Keratinocyte (primary cell): ENCODE measurements around the gene GRIA3. TPM values are rescaled to one million over a fixed set of nuclear protein-coding genes. Genes with fewer than 3 reads are reported as not detected.

Experiments
- DNase-seq: peaks from one replicate; pipeline ENCODE4 v3.0.0-alpha.2; 2011; ENCODE audit warnings: low read depth, missing footprints, low spot score
- FAIRE-seq: peaks from 2 replicates; lab custom pipeline; 2011; peaks lifted over from hg19 to GRCh38; lab: Jason Lieb, UNC
- H2AFZ ChIP-seq: 2 replicates; pipeline ENCODE4 v1.6.0; 2012; ENCODE audit warnings: low read length, control low read depth, inconsistent platforms; ENCODE audit not compliant: control insufficient read depth
- H3K27ac ChIP-seq: 2 replicates; pipeline ENCODE4 v1.5.1; 2011; ENCODE audit warnings: low read length; ENCODE audit not compliant: control insufficient read depth, insufficient read depth
- H3K27me3 ChIP-seq: 3 replicates; pipeline ENCODE4 v1.6.0; 2011; ENCODE audit warnings: low read length; ENCODE audit not compliant: control insufficient read depth, insufficient read depth; ENCODE audit errors: extremely low read depth
- H3K36me3 ChIP-seq, 2 experiments: 2 replicates in 1 of 2; 3 replicates in 1 of 2; pipeline ENCODE4 v1.5.1; 2011; ENCODE audit warnings: low read length in 2 of 2, mild to moderate bottlenecking in 1 of 2; ENCODE audit not compliant: control insufficient read depth in 2 of 2, insufficient read depth in 2 of 2; ENCODE audit errors: extremely low read depth in 1 of 2
- H3K4me1 ChIP-seq: 3 replicates; pipeline ENCODE4 v1.5.1; 2011; ENCODE audit warnings: low read length; ENCODE audit not compliant: control insufficient read depth, insufficient read depth; ENCODE audit errors: extremely low read depth
- H3K4me2 ChIP-seq: 3 replicates; pipeline ENCODE4 v1.6.0; 2011; ENCODE audit warnings: low read depth, low read length; ENCODE audit not compliant: control insufficient read depth, insufficient read depth; ENCODE audit errors: extremely low read depth
- H3K4me3 ChIP-seq, 3 experiments: fragments of 200-600 bp in 1 of 3; sonication (generic) in 1 of 3; 2 replicates in 2 of 3; 3 replicates in 1 of 3; pipeline ENCODE4 v1.5.1; 2011 to 2016; ENCODE audit warnings: low read length in 3 of 3, mild to moderate bottlenecking in 3 of 3, control low read depth in 2 of 3, inconsistent platforms in 1 of 3, low read depth in 1 of 3, mixed read lengths in 1 of 3, mixed run types in 1 of 3, moderate library complexity in 1 of 3; ENCODE audit not compliant: control insufficient read depth in 2 of 3, insufficient read depth in 2 of 3; ENCODE audit errors: extremely low read depth in 1 of 3
- H3K79me2 ChIP-seq: 2 replicates; pipeline ENCODE4 v1.6.0; 2012; ENCODE audit warnings: low read length; ENCODE audit not compliant: control insufficient read depth, insufficient read depth
- H3K9ac ChIP-seq: 3 replicates; pipeline ENCODE4 v1.6.0; 2011; ENCODE audit warnings: low read length; ENCODE audit not compliant: control insufficient read depth, insufficient read depth; ENCODE audit errors: extremely low read depth
- H3K9me1 ChIP-seq: 3 replicates; pipeline ENCODE4 v1.6.0; 2011; ENCODE audit warnings: low read length; ENCODE audit not compliant: control insufficient read depth, insufficient read depth; ENCODE audit errors: extremely low read depth
- H3K9me3 ChIP-seq: 2 replicates; pipeline ENCODE4 v1.5.1; 2012; ENCODE audit warnings: low read depth, low read length; ENCODE audit not compliant: control insufficient read depth
- H4K20me1 ChIP-seq: 3 replicates; pipeline ENCODE4 v1.6.0; 2011; ENCODE audit warnings: low read length; ENCODE audit not compliant: control insufficient read depth, insufficient read depth; ENCODE audit errors: extremely low read depth
- EZH2 ChIP-seq: IDR thresholded peaks from one replicate; pipeline ENCODE4 v1.6.1; 2012; ENCODE audit warnings: inconsistent platforms, mild to moderate bottlenecking, low read length, moderate library complexity
- dilution Hi-C: fragments of 300-500 bp; cut with MboI; formaldehyde crosslinking; loops from one replicate; pipeline ENCODE4 v1.7.0; 2020; ENCODE audit warnings: low sequenced_read_pairs; ENCODE audit not compliant: extremely low pct_ligation_motif_present
- polyA plus RNA-seq, 5 experiments: library from polyadenylated mRNA; depleted of rRNA in 3 of 5; stranded (reverse) in 3 of 5; stranded (forward) in 1 of 5; unstranded in 1 of 5; fragments of >200 nt; gene quantifications; 1 replicate in 1 of 5; 2 replicates in 3 of 5; 3 replicates in 1 of 5; pipeline versions ENCODE4 v1.2.1 to v1.2.3, GENCODE V29; 2011 to 2012; ENCODE audit warnings: missing spikeins in 2 of 5, low read depth in 1 of 5, low replicate concordance in 1 of 5
- TF ChIP-seq, protein P1 (sequence below), 3 experiments: IDR thresholded peaks in 1 of 3; conservative IDR thresholded peaks in 1 of 3; optimal IDR thresholded peaks in 1 of 3; 2 replicates in 2 of 3; 3 replicates in 1 of 3; pipeline versions ENCODE3 to v1.5.1; 2011; ENCODE audit warnings: low read length in 3 of 3, mild to moderate bottlenecking in 3 of 3, moderate library complexity in 2 of 3, control low read depth in 1 of 3, inconsistent platforms in 1 of 3; ENCODE audit not compliant: insufficient read depth in 2 of 3; ENCODE audit errors: extremely low read depth in 1 of 3

GRIA3 gene
- polyA plus RNA-seq, 1 donor (not counting 4 experiments of a cell fraction or from before 2014, with no cell fraction given) = not detected

DNA sequence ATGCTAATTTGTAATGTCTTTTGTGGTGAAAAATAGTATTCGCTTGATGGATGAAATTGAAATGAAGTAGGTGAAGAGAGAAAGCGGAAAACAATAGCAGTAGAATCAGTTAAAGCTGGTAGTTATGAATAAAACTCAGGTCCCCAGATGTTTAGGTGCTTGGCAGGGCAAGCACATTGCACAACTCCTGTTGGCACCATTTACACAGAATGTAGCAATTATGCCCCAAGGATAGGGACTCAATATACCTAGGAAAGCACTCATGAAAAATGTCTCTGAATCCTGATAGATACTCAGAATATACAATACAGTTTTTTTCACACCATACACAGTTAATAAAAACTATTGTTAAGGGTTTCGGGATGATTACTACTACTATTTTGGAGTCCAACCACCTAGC lies 26.5 kb upstream of the GRIA3 start:
- Histone ChIP-seq H3K27me3 (no peaks in the 10 kb centered on the region), H3K9ac (no peak overlapping the region), H4K20me1 (no peaks in the 10 kb centered on the region), H3K9me1 (no peaks in the 10 kb centered on the region), H3K79me2 (no peaks in the 10 kb centered on the region), H3K36me3 (no peaks in the 10 kb centered on the region), H3K4me3 (no peak overlapping the region), H3K4me2 (no peak overlapping the region), H3K4me1 (no peaks in the 10 kb centered on the region), H3K9me3 (no peaks in the 10 kb centered on the region), H2AFZ (no peak overlapping the region), H3K27ac (no peak overlapping the region)
- no peak for TF ChIP-seq EZH2
- TF ChIP-seq, protein P1, sequence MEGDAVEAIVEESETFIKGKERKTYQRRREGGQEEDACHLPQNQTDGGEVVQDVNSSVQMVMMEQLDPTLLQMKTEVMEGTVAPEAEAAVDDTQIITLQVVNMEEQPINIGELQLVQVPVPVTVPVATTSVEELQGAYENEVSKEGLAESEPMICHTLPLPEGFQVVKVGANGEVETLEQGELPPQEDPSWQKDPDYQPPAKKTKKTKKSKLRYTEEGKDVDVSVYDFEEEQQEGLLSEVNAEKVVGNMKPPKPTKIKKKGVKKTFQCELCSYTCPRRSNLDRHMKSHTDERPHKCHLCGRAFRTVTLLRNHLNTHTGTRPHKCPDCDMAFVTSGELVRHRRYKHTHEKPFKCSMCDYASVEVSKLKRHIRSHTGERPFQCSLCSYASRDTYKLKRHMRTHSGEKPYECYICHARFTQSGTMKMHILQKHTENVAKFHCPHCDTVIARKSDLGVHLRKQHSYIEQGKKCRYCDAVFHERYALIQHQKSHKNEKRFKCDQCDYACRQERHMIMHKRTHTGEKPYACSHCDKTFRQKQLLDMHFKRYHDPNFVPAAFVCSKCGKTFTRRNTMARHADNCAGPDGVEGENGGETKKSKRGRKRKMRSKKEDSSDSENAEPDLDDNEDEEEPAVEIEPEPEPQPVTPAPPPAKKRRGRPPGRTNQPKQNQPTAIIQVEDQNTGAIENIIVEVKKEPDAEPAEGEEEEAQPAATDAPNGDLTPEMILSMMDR (optimal IDR thresholded peaks at IDR 0.05 in 1 of 3, IDR thresholded peaks at IDR 0.05 in 1 of 3, conservative IDR thresholded peaks at IDR 0.05 in 1 of 3; ENCODE audit: extremely low read depth in 1 of 3, insufficient read depth in 2 of 3, low read length in 3 of 3) = no peak
- dilution Hi-C loops = no loop called here
- no peak for FAIRE-seq
- no peak for DNase-seq

DNA sequence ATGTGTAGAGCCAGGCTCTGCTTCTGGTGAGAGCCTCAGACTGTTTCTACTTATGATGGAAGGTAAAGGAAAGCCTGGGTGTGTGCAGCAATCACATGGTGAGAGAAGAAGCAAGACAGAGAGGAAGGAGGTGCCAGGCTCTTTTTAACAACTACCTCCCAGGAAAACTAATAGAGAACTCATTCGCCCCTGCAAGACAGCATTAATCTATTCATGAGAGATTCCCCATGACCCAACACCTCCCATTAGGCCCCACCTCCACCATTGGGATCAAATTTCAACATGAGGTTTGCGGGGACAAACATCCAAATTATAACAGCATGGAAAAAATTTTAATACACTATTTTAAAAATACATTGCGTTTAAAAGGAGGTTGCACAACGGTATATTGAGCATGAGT lies 24.7 kb upstream of the GRIA3 start:
- Histone ChIP-seq H3K9me3 (no peaks in the 10 kb centered on the region), H4K20me1 (no peaks in the 10 kb centered on the region), H2AFZ (no peak overlapping the region), H3K4me3 (no peak overlapping the region), H3K9me1 (no peaks in the 10 kb centered on the region), H3K79me2 (no peaks in the 10 kb centered on the region), H3K4me2 (no peak overlapping the region), H3K4me1 (no peaks in the 10 kb centered on the region), H3K9ac (no peak overlapping the region), H3K36me3 (no peaks in the 10 kb centered on the region), H3K27me3 (no peaks in the 10 kb centered on the region), H3K27ac (no peak overlapping the region)
- TF ChIP-seq EZH2 = no peak
- TF ChIP-seq, protein P1 (optimal IDR thresholded peaks at IDR 0.05 in 1 of 3, IDR thresholded peaks at IDR 0.05 in 1 of 3, conservative IDR thresholded peaks at IDR 0.05 in 1 of 3; ENCODE audit: extremely low read depth in 1 of 3, insufficient read depth in 2 of 3, low read length in 3 of 3) = no peak
- DNase-seq (no peak), FAIRE-seq (no peak)
- dilution Hi-C loops = no loop called here
